Fibroblast of mammary gland (primary cell): ENCODE results near the gene LSM11.
"Not testable (repeated sequence)": the region's sequence is repeated elsewhere in the genome, so short reads cannot be mapped to it uniquely, and the experiment has no call there.

Experiments used
- DNase-seq: peaks from one replicate; pipeline ENCODE4 v3.0.0-alpha.2; 2010; ENCODE audit warnings: low read depth
- H3K4me3 ChIP-seq: 2 replicates; pipeline ENCODE4 v1.5.1; 2011; ENCODE audit warnings: low read depth, mild to moderate bottlenecking, low read length, moderate library complexity; ENCODE audit not compliant: control insufficient read depth
- TF ChIP-seq, protein P1 (sequence below): conservative IDR thresholded peaks from 2 replicates; pipeline ENCODE4 v1.5.1; 2011; ENCODE audit warnings: low read depth, low read length, inconsistent platforms; ENCODE audit not compliant: control insufficient read depth, insufficient read depth

The LSM11 gene

DNA sequence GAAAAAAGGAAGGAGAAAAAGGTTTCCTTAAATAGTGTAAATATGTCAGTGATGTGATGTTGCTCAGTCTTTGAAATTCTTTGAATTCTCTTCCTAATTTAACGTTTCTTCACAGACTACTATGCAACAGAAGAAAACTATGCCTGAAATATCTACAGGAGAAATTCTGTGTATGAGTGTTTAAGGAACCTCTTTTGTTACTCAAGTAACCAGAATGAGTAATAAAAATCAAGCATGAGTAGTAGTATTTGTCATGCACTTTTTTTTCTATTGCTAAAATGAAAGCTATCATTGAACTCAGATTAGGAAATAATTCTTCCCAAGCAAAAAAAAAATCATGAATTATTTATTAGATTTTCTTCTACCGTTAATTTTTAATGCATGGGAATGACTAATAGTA lies 32.6 kb upstream of the LSM11 start:
- TF ChIP-seq, protein P1, sequence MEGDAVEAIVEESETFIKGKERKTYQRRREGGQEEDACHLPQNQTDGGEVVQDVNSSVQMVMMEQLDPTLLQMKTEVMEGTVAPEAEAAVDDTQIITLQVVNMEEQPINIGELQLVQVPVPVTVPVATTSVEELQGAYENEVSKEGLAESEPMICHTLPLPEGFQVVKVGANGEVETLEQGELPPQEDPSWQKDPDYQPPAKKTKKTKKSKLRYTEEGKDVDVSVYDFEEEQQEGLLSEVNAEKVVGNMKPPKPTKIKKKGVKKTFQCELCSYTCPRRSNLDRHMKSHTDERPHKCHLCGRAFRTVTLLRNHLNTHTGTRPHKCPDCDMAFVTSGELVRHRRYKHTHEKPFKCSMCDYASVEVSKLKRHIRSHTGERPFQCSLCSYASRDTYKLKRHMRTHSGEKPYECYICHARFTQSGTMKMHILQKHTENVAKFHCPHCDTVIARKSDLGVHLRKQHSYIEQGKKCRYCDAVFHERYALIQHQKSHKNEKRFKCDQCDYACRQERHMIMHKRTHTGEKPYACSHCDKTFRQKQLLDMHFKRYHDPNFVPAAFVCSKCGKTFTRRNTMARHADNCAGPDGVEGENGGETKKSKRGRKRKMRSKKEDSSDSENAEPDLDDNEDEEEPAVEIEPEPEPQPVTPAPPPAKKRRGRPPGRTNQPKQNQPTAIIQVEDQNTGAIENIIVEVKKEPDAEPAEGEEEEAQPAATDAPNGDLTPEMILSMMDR, result no peak
- DNase-seq, result peak; percentile 70
- no peak overlapping the region for H3K4me3 ChIP-seq

DNA sequence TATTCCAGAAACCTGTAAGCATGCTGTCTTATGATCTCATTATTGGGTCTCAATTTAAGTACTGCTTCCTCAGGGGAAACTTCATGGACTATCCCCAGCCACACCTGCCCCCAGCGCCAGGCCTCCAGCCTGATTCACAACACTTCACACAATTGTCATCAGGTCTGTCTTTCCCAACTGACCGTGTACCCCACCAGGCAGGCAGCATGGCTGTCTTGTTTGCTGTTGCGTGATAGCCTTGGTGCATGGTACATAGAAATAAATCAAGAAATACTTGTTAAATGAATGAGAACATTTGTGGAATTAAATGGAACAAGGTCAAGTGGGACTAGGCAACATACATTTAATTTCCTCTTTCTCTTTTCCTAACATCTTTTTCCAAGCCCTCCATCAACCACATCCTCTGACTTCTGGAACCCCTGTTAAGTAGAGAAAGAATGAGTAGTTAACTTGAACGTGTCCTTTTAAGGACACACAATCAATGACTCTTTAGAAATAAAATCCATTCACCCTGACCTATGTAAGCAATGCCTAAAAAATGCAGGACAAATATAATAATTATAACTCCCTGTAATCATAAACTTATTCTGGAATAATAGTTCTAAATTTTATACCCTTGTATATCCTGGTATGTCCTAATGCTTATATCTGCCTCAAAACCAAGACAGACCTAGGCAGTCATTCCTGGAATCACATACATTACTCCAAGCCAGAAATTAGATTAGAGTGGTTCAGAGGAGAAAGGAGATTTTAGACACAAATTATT lies 29.5 kb upstream of the LSM11 start:
- no peak overlapping the region for H3K4me3 ChIP-seq
- TF ChIP-seq, protein P1, result no peak
- no peak for DNase-seq

DNA sequence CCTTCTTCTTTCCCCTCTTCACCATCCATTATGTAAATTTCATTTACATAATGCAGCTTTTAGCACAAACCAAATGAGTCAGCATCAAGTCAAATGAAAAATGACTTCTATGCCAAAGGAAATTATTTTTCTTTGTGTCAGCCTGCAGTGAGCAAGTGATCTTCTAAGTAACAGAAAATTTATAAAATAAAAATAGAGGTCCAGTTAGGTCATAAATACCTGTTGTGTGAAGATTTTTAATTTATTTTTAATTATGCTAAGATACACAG lies 29.0 kb upstream of the LSM11 start:
- TF ChIP-seq, protein P1, result no peak
- H3K4me3 ChIP-seq, result no peak overlapping the region
- DNase-seq, result peak; percentile 7

DNA sequence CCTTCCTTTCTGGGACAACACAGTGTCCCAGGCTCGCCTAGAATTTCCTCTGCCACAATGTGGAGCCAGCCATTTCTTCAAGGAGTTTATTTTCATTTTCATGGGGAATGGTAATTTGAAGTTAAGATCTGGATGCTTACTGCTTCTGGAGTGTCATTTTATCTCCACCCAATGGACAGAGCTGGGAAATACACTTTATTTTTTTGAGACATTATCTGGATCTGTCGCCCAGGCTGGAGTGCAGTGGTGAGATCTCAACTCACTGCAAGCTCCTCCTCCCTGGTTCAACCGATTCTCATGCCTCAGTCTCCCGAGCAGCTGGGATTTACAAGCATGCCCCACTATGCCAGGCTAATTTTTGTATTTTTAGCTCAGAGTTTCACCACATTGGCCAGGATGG lies 25.0 kb upstream of the LSM11 start:
- TF ChIP-seq, protein P1, result peak; percentile 61
- DNase-seq, result peak; percentile 78

DNA sequence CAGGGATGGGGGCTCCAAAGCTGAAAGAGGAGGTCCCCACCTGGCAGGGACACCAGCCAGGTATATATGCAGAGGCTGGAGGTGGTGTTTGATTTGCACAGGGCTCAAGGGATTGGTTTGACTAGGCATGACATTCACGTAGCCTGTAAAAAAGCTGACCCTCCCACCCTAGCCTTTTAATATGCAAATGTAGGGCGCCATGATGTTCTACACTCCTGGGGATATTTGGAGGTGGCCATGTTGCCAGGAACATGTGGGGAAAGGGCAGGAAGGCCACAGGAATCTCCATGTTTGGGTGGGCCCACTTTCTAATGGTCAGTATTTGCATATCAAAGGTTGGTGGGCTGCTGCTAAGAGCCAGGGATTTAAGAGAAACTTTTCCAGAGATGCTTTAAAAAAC lies 24.3 kb upstream of the LSM11 start:
- H3K4me3 ChIP-seq, result no peak overlapping the region
- no peak for DNase-seq
- TF ChIP-seq, protein P1, result no peak

More for the DNA sequence above, 25.0 kb upstream of the LSM11 start:
- H3K4me3 ChIP-seq, result no peak overlapping the region

DNA sequence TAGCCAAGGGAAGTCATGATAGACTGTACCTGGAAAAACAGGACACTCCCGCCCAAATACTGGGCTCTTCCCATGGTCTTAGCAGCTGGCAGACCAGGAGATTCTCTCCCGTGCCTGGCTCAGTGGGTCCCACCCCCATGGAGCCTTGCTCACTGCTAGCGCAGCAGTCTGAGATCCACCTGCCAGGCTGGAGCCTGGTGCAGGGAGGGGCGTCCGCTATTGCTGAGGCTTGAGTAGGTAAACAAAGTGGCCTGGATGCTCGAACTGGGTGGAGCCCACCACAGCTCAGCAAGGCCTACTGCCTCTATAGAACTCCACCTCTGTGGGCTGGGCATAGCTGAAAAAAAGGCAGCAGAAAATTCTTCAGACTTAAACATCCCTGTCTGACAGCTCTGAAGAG lies 22.4 kb upstream of the LSM11 start:
- no peak overlapping the region for H3K4me3 ChIP-seq
- DNase-seq, result no peak
- TF ChIP-seq, protein P1, result no peak

DNA sequence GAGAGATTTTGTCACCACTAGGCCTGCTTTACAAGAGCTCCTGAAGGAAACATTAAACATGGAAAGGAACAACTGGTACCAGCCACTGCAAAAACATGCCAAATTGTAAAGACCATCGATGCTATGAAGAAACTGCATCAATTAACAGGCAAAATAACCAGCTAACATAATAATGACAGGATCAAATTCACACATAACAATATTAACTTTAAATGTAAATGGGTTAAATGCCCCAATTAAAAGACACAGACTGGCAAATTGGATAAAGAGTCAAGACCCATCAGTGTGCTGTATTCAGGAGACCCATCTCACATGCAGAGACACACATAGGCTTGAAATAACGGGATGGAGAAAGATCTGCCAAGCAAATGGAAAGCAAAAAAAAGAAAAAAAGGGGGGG lies 20.6 kb upstream of the LSM11 start:
- not testable (repeated sequence) for DNase-seq, H3K4me3 ChIP-seq

DNA sequence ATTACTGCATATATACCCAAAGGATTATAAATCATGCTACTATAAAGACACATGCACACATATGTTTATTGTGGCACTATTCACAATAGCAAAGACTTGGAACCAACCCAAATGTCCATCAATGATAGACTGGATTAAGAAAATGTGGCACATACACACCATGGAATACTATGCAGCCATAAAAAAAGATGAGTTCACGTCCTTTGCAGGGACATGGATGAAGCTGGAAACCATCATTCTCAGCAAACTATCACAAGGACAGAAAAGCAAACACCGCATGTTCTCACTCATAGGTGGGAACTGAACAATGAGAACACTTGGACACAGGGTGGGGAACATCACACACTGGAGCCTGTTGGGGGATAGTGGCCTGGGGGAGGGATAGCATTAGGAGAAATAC lies 16.9 kb upstream of the LSM11 start:
- DNase-seq, H3K4me3 ChIP-seq: not testable (repeated sequence)

DNA sequence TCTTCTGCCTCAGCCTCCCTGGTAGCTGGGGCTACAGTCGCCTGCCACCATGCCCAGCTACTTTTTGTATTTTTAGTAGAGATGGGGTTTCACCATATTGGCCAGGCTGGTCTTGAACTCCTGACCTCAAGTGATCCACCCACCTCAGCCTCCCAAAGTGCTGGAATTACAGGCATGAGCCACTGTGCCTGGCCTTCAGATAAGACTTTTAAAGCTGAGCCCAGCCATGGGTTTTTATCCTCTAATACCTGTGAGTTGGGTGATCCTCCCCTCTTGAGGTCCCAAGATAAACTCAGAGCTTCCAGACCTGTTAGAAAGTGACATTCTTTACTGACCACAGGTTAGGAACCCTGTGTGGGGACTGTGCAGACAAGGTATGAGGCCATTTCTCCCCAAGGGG lies 15.7 kb upstream of the LSM11 start:
- not testable (repeated sequence) for H3K4me3 ChIP-seq, DNase-seq
